ENCODE data around the gene LDLRAD2.

DNA sequence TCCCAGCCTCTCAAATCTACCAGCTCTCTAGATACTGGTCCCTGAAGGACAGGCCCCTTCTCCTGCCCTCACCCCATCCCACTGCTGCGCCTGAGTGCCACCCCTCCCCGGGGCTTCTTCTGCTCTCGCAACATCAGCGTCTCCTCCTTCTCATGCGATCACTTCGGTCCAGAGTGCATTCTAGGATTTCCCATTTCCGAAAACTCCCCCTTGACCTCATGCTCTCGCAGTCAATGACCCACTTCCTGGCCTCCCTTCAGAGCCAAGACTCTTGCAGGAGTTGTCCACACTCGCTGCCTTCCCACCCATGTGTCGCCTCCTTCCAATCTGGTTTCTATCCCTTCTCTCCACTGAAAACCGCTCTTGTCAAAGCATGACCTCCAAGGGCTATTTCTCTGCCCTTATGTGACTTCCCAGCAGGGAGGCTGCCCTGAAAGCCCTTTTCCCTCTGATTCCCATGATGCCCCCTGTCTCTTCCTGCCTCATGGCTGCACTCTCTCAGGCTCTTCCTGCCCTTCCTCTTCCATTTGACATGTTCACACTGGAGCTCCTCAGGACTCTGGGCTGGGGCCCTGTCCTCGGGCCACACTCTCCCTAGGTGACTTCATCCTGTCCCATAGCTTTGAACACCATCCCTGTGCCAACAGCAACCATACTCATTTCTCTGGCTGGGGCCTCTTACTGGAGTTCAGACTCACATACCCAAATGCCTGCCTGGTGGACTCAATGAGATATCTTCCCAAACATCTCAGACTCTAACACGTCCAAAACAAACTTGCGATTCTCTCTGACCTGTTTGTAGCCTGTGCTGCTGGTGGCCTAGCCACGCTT lies 46.0 kb downstream of the LDLRAD2 start:
- no peak for TF ChIP-seq EP300 (IDR thresholded peaks at IDR 0.05; ENCODE audit: borderline replicate concordance in 1 of 2, low read depth in 1 of 2, low read length in 1 of 2)
- no peak for TF ChIP-seq CHD2 (IDR thresholded peaks at IDR 0.05; ENCODE audit: low read length, partially characterized antibody)
- no peak for TF ChIP-seq RAD21 (IDR thresholded peaks at IDR 0.05; ENCODE audit: low read length)
- no peak for TF ChIP-seq EZH2phosphoT487 (IDR thresholded peaks at IDR 0.05; ENCODE audit: borderline replicate concordance, low read depth)
- TF ChIP-seq, protein P1, sequence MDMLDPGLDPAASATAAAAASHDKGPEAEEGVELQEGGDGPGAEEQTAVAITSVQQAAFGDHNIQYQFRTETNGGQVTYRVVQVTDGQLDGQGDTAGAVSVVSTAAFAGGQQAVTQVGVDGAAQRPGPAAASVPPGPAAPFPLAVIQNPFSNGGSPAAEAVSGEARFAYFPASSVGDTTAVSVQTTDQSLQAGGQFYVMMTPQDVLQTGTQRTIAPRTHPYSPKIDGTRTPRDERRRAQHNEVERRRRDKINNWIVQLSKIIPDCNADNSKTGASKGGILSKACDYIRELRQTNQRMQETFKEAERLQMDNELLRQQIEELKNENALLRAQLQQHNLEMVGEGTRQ (IDR thresholded peaks at IDR 0.05; ENCODE audit: borderline replicate concordance, low read depth, low read length) = no peak
- TF ChIP-seq, protein P2, sequence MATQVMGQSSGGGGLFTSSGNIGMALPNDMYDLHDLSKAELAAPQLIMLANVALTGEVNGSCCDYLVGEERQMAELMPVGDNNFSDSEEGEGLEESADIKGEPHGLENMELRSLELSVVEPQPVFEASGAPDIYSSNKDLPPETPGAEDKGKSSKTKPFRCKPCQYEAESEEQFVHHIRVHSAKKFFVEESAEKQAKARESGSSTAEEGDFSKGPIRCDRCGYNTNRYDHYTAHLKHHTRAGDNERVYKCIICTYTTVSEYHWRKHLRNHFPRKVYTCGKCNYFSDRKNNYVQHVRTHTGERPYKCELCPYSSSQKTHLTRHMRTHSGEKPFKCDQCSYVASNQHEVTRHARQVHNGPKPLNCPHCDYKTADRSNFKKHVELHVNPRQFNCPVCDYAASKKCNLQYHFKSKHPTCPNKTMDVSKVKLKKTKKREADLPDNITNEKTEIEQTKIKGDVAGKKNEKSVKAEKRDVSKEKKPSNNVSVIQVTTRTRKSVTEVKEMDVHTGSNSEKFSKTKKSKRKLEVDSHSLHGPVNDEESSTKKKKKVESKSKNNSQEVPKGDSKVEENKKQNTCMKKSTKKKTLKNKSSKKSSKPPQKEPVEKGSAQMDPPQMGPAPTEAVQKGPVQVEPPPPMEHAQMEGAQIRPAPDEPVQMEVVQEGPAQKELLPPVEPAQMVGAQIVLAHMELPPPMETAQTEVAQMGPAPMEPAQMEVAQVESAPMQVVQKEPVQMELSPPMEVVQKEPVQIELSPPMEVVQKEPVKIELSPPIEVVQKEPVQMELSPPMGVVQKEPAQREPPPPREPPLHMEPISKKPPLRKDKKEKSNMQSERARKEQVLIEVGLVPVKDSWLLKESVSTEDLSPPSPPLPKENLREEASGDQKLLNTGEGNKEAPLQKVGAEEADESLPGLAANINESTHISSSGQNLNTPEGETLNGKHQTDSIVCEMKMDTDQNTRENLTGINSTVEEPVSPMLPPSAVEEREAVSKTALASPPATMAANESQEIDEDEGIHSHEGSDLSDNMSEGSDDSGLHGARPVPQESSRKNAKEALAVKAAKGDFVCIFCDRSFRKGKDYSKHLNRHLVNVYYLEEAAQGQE (IDR thresholded peaks at IDR 0.05; ENCODE audit: low read depth, low read length) = no peak
- TF ChIP-seq, protein P3, sequence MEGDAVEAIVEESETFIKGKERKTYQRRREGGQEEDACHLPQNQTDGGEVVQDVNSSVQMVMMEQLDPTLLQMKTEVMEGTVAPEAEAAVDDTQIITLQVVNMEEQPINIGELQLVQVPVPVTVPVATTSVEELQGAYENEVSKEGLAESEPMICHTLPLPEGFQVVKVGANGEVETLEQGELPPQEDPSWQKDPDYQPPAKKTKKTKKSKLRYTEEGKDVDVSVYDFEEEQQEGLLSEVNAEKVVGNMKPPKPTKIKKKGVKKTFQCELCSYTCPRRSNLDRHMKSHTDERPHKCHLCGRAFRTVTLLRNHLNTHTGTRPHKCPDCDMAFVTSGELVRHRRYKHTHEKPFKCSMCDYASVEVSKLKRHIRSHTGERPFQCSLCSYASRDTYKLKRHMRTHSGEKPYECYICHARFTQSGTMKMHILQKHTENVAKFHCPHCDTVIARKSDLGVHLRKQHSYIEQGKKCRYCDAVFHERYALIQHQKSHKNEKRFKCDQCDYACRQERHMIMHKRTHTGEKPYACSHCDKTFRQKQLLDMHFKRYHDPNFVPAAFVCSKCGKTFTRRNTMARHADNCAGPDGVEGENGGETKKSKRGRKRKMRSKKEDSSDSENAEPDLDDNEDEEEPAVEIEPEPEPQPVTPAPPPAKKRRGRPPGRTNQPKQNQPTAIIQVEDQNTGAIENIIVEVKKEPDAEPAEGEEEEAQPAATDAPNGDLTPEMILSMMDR (IDR thresholded peaks at IDR 0.05) = no peak
- no peak for TF ChIP-seq TCF12 (IDR thresholded peaks at IDR 0.05)
- TF ChIP-seq MXI1 (IDR thresholded peaks at IDR 0.05; ENCODE audit: low read depth, low read length) = no peak
- TF ChIP-seq POLR2AphosphoS5 (IDR thresholded peaks at IDR 0.05; ENCODE audit: low read depth, low read length) = no peak

Data from SK-N-SH (cell line).